ENCODE data around the gene P3H2. TPM values are rescaled to one million over a fixed set of nuclear protein-coding genes. Genes with fewer than 3 reads are reported as not detected.
A peak's percentile ranks its signal among the peaks of the same experiment; 100 is the strongest.

The P3H2 gene
- total and polyA plus RNA-seq, 2 of the 4 experiments (the other 2 are of a cell fraction): 54.7 to 64.3 TPM

DNA sequence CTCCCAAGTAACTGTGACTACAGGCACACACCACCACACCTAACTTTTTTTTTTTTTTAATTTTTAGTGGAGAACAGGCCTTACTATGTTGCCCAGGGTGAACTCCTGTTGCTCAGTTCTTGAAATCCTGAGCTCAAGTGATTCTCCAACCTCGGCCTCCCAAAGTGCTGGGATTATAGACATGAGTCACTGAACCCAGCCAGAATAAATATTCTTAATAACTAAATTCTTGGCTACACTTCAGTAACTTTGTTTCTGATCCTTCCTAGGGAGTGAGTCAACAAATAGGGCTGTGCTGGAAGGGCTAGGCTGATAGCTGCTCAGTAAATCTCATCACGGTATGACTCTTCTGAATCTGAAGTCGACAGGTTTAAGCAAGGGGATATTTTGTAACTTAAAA, 56.6 kb downstream of the P3H2 start:
- intact Hi-C loops (cut with micrococcal nuclease): no loop called here
- peak; percentile 95 for DNase-seq
- no peak overlapping the region for H3K4me2 ChIP-seq (ENCODE audit: low read depth, low read length)
- H4K8ac ChIP-seq (ENCODE audit: low read depth in 2 of 2, low read length in 2 of 2): 0 out of 4 replicates have a peak overlapping the region, but pooled peaks of 1 of the 2 experiments have one; percentile 44
- peaks cover 10% of the 10 kb centered on the region for H3K9me1 ChIP-seq (ENCODE audit: insufficient read depth, low read length)
- no peaks in the 10 kb centered on the region for H3K9me3 ChIP-seq (ENCODE audit: control insufficient read depth, insufficient read depth, low read length)
- H2BK120ac ChIP-seq (ENCODE audit: low read depth, low read length): peak overlapping the region; percentile 48; the same call in 1 of the 2 replicates
- no peak overlapping the region for H3K56ac ChIP-seq (ENCODE audit: extremely low read depth, insufficient read depth, low read length)
- no CpG with 5 or more reads among the region's 3 CpGs for WGBS, 2 experiments (ENCODE audit: extremely low coverage in 2 of 2, insufficient read length in 1 of 2)
- H3K4me1 ChIP-seq (ENCODE audit: control insufficient read depth, insufficient read depth, low read length): peaks cover 18% of the 10 kb centered on the region
- H3K23ac ChIP-seq (ENCODE audit: low read depth, low read length): peak overlapping the region; percentile 49; the same call in 1 of the 2 replicates
- H4K20me1 ChIP-seq (ENCODE audit: insufficient read depth, low read length): no peaks in the 10 kb centered on the region
- ATAC-seq (ENCODE audit: low read depth): peak; percentile 95
- dilution Hi-C loops (cut with HindIII; ENCODE audit: low sequenced_read_pairs, unreplicated experiment): no loop called here
- H2BK20ac ChIP-seq (ENCODE audit: low read depth, low read length): no peak overlapping the region
- peak overlapping the region; percentile 78; the same call in 1 of the 2 replicates for H3K27ac ChIP-seq (ENCODE audit: insufficient read depth, low read length)
- peak overlapping the region; percentile 61; the same call in 1 of the 2 replicates for H2AK5ac ChIP-seq (ENCODE audit: low read depth, low read length)
- no peak overlapping the region for H2AK9ac ChIP-seq (replicated peaks; ENCODE audit: low read depth, low read length, poor library complexity)
- peak overlapping the region; percentile 75 for H3K4ac ChIP-seq (ENCODE audit: low read depth, low read length)
- peak overlapping the region; percentile 35; the same call in 2 of the 3 replicates for H2BK15ac ChIP-seq (ENCODE audit: low read depth, low read length)
- H3K14ac ChIP-seq (replicated peaks; ENCODE audit: low read depth, low read length): no peak overlapping the region
- peaks cover 20 to 50% of the 10 kb centered on the region in 2 experiments for H3K79me1 ChIP-seq (ENCODE audit: low read depth in 1 of 2, low read length in 2 of 2)
- 0 out of 2 replicates have a peak overlapping the region, but pooled peaks have one; percentile 27 for H4K91ac ChIP-seq (ENCODE audit: insufficient read depth, low read depth, low read length)
- POLR2A ChIA-PET (ENCODE audit: unreplicated experiment): interaction anchor here (0.7 kb wide), 1 partner anchor 13 kb away, joined by 3 read pairs; no protein-coding TSS in a partner anchor
- no peaks in the 10 kb centered on the region for H3K36me3 ChIP-seq (ENCODE audit: control insufficient read depth, insufficient read depth, low read length)
- CTCF ChIA-PET: interaction anchor here (0.8 kb wide), 1 partner anchor 52 kb away, joined by 4 read pairs; no protein-coding TSS in a partner anchor
- H3K4me3 ChIP-seq (ENCODE audit: insufficient read depth, low read depth, low read length): no peak overlapping the region
- peak overlapping the region; percentile 53 for H3K18ac ChIP-seq (ENCODE audit: low read depth, low read length)
- TF ChIP-seq BHLHE40 (IDR thresholded peaks at IDR 0.05; ENCODE audit: low read depth, low read length): no peak
- peak; percentile 11; the same call in 1 of the 2 replicates for TF ChIP-seq CEBPB (IDR thresholded peaks at IDR 0.05; ENCODE audit: low read depth, low read length)
- no peak for TF ChIP-seq POLR2A (IDR thresholded peaks at IDR 0.05; ENCODE audit: low read depth, low read length)
- no peak for TF ChIP-seq SMC3 (IDR thresholded peaks at IDR 0.05; ENCODE audit: low read depth, low read length)
- peak; percentile 76 for TF ChIP-seq FOS (IDR thresholded peaks at IDR 0.05; ENCODE audit: low read depth, low read length)
- TF ChIP-seq RCOR1 (IDR thresholded peaks at IDR 0.05; ENCODE audit: insufficient replicate concordance, low read length): no peak
- no peak for TF ChIP-seq MAFK (IDR thresholded peaks at IDR 0.05; ENCODE audit: low read depth, low read length)
- 0 out of 2 replicates have a peak, but pooled peaks have one; percentile 13 for TF ChIP-seq NFE2L2 (IDR thresholded peaks at IDR 0.05; ENCODE audit: low read depth, low read length)
- TF ChIP-seq, protein P1, sequence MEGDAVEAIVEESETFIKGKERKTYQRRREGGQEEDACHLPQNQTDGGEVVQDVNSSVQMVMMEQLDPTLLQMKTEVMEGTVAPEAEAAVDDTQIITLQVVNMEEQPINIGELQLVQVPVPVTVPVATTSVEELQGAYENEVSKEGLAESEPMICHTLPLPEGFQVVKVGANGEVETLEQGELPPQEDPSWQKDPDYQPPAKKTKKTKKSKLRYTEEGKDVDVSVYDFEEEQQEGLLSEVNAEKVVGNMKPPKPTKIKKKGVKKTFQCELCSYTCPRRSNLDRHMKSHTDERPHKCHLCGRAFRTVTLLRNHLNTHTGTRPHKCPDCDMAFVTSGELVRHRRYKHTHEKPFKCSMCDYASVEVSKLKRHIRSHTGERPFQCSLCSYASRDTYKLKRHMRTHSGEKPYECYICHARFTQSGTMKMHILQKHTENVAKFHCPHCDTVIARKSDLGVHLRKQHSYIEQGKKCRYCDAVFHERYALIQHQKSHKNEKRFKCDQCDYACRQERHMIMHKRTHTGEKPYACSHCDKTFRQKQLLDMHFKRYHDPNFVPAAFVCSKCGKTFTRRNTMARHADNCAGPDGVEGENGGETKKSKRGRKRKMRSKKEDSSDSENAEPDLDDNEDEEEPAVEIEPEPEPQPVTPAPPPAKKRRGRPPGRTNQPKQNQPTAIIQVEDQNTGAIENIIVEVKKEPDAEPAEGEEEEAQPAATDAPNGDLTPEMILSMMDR (conservative IDR thresholded peaks at IDR 0.05; ENCODE audit: low read depth, low read length): no peak
- 0 out of 2 replicates have a peak, but pooled peaks have one; percentile 14 for TF ChIP-seq RAD21 (IDR thresholded peaks at IDR 0.05; ENCODE audit: low read length)
- TF ChIP-seq, protein P2, sequence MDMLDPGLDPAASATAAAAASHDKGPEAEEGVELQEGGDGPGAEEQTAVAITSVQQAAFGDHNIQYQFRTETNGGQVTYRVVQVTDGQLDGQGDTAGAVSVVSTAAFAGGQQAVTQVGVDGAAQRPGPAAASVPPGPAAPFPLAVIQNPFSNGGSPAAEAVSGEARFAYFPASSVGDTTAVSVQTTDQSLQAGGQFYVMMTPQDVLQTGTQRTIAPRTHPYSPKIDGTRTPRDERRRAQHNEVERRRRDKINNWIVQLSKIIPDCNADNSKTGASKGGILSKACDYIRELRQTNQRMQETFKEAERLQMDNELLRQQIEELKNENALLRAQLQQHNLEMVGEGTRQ (IDR thresholded peaks at IDR 0.05; ENCODE audit: low read depth, low read length): no peak
- TF ChIP-seq CHD1 (IDR thresholded peaks at IDR 0.05; ENCODE audit: low read depth, low read length): no peak
- TF ChIP-seq, protein P3, sequence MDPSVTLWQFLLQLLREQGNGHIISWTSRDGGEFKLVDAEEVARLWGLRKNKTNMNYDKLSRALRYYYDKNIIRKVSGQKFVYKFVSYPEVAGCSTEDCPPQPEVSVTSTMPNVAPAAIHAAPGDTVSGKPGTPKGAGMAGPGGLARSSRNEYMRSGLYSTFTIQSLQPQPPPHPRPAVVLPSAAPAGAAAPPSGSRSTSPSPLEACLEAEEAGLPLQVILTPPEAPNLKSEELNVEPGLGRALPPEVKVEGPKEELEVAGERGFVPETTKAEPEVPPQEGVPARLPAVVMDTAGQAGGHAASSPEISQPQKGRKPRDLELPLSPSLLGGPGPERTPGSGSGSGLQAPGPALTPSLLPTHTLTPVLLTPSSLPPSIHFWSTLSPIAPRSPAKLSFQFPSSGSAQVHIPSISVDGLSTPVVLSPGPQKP (IDR thresholded peaks at IDR 0.05; ENCODE audit: borderline replicate concordance, low read depth, low read length): no peak
- TF ChIP-seq MAZ (IDR thresholded peaks at IDR 0.05; ENCODE audit: borderline replicate concordance, low read depth, low read length): no peak
- TF ChIP-seq MXI1 (IDR thresholded peaks at IDR 0.05; ENCODE audit: borderline replicate concordance, low read depth, low read length): no peak
- TF ChIP-seq RFX5 (IDR thresholded peaks at IDR 0.05; ENCODE audit: low read depth, low read length): no peak
- in situ Hi-C loops (cut with MboI; ENCODE audit: low sequenced_read_pairs): no loop called here
- no peak overlapping the region for H2AFZ ChIP-seq (replicated peaks; ENCODE audit: low read length, poor library complexity)
- no peak overlapping the region for H3K9ac ChIP-seq (ENCODE audit: low read depth, low read length)
- no peaks in the 10 kb centered on the region for H3K27me3 ChIP-seq (ENCODE audit: control insufficient read depth, insufficient read depth, low read length)
- peak overlapping the region; percentile 85 for H2BK5ac ChIP-seq (ENCODE audit: low read depth, low read length, poor library complexity, severe bottlenecking)
- no TSS peak for BruUV-seq (replicated peaks)
- H4K5ac ChIP-seq (ENCODE audit: low read depth, low read length): no peak overlapping the region

Measured in IMR-90 (cell line).